HEK293 (cell line): Measurements from ENCODE around the gene ACSS2.

Experiments
- CTCF ChIA-PET: fragments of 350-600 bp; formaldehyde crosslinking; extraction: SDS; loops from one replicate; lab custom pipeline; 2021; ENCODE audit warnings: antibody characterized with exemption; lab: Yijun Ruan, JAX
- POLR2A ChIA-PET: fragments of 300-600 bp; formaldehyde crosslinking; extraction: SDS; loops from one replicate; lab custom pipeline; 2020; ENCODE audit warnings: antibody characterized with exemption, inconsistent platforms; lab: Yijun Ruan, JAX
- H3K27ac ChIP-seq: fragments of 200-500 bp; sonication (Bioruptor generic); 2 replicates; pipeline ENCODE4 v1.5.1; 2014; ENCODE audit warnings: low read depth, low read length, control low read depth, inconsistent platforms; ENCODE audit errors: extremely low read depth
- H3K36me3 ChIP-seq, 2 experiments: fragments of 200-500 bp in 1 of 2; sonication (Bioruptor generic) in 1 of 2; 1 replicate in 1 of 2; 2 replicates in 1 of 2; pipeline ENCODE4 v1.5.1; 2014 to 2017; ENCODE audit warnings: inconsistent platforms in 2 of 2, low read length in 2 of 2; ENCODE audit not compliant: control insufficient read depth in 2 of 2, insufficient read depth in 1 of 2
- H3K4me1 ChIP-seq: fragments of 200-500 bp; sonication (Bioruptor generic); 2 replicates; pipeline ENCODE4 v1.5.1; 2014; ENCODE audit warnings: mild to moderate bottlenecking, low read length, inconsistent platforms; ENCODE audit not compliant: control insufficient read depth, insufficient read depth
- H3K4me3 ChIP-seq: 2 replicates; pipeline ENCODE4 v1.5.1; 2011; ENCODE audit warnings: low read depth, mild to moderate bottlenecking, control low read depth, low read length, moderate library complexity
- H3K9me3 ChIP-seq: fragments of 200-500 bp; sonication (Bioruptor generic); 2 replicates; pipeline ENCODE4 v1.5.1; 2014; ENCODE audit warnings: low read depth, low read length, inconsistent platforms; ENCODE audit not compliant: control insufficient read depth, insufficient read depth
- KLF1 ChIP-seq: fragments of 450-650 bp; formaldehyde crosslinking; IDR thresholded peaks from 2 replicates; pipeline ENCODE4 v1.5.1; 2016; ENCODE audit warnings: missing biosample characterization, missing genetic modification characterization
- PRDM4 ChIP-seq: fragments of 450-650 bp; formaldehyde crosslinking; IDR thresholded peaks from 2 replicates; pipeline ENCODE4 v1.5.1; 2017; ENCODE audit warnings: missing biosample characterization, missing genetic modification characterization
- REST ChIP-seq: fragments of 450-650 bp; formaldehyde crosslinking; IDR thresholded peaks from 2 replicates; pipeline ENCODE4 v1.5.1; 2016; ENCODE audit warnings: missing biosample characterization, missing genetic modification characterization
- ZNF16 ChIP-seq: fragments of 450-650 bp; formaldehyde crosslinking; IDR thresholded peaks from 2 replicates; pipeline ENCODE4 v1.5.1; 2016; ENCODE audit warnings: low read depth, missing biosample characterization, missing genetic modification characterization
- ZNF26 ChIP-seq: fragments of 450-650 bp; formaldehyde crosslinking; IDR thresholded peaks from 2 replicates; pipeline ENCODE4 v1.5.1; 2016; ENCODE audit warnings: missing biosample characterization, missing genetic modification characterization
- ZNF274 ChIP-seq, 2 experiments: fragments of 200-500 bp in 1 of 2; fragments of 450-650 bp in 1 of 2; sonication (Bioruptor generic) in 1 of 2; formaldehyde crosslinking in 1 of 2; IDR thresholded peaks; 2 replicates each; pipeline versions ENCODE4 v1.5.1 to v1.6.1; 2014 to 2016; ENCODE audit warnings: borderline replicate concordance in 1 of 2, inconsistent platforms in 1 of 2, low read length in 1 of 2, missing biosample characterization in 1 of 2, missing genetic modification characterization in 1 of 2
- ZNF37A ChIP-seq: fragments of 450-650 bp; IDR thresholded peaks from 2 replicates; pipeline ENCODE4 v1.5.1; 2018; ENCODE audit warnings: missing biosample characterization, missing genetic modification characterization
- ZNF394 ChIP-seq: fragments of 450-650 bp; formaldehyde crosslinking; IDR thresholded peaks from 2 replicates; pipeline ENCODE4 v1.5.1; 2016; ENCODE audit warnings: missing biosample characterization, missing genetic modification characterization, mild to moderate bottlenecking, moderate library complexity, borderline replicate concordance
- ZNF426 ChIP-seq: fragments of 450-650 bp; formaldehyde crosslinking; IDR thresholded peaks from 2 replicates; pipeline ENCODE4 v1.5.1; 2017; ENCODE audit warnings: missing biosample characterization, missing genetic modification characterization, mild to moderate bottlenecking, inconsistent platforms, moderate library complexity
- ZNF571 ChIP-seq: fragments of 450-650 bp; formaldehyde crosslinking; IDR thresholded peaks from 2 replicates; pipeline ENCODE4 v1.5.0; 2017; ENCODE audit warnings: missing biosample characterization, missing genetic modification characterization
- ZNF610 ChIP-seq: fragments of 450-650 bp; formaldehyde crosslinking; IDR thresholded peaks from 2 replicates; pipeline ENCODE4 v1.5.1; 2016; ENCODE audit warnings: missing biosample characterization, missing genetic modification characterization, borderline replicate concordance
- ZNF645 ChIP-seq: fragments of 450-650 bp; formaldehyde crosslinking; IDR thresholded peaks from 2 replicates; pipeline ENCODE4; 2016; ENCODE audit warnings: missing biosample characterization, missing genetic modification characterization
- ZNF701 ChIP-seq: fragments of 450-650 bp; formaldehyde crosslinking; IDR thresholded peaks from 2 replicates; pipeline ENCODE4 v1.5.1; 2016; ENCODE audit warnings: missing biosample characterization, missing genetic modification characterization
- ZNF768 ChIP-seq: fragments of 450-650 bp; formaldehyde crosslinking; IDR thresholded peaks from 2 replicates; pipeline ENCODE4 v1.5.1; 2018; ENCODE audit warnings: missing biosample characterization, mild to moderate bottlenecking, missing genetic modification characterization
- ZSCAN18 ChIP-seq: fragments of 450-650 bp; formaldehyde crosslinking; IDR thresholded peaks from 2 replicates; pipeline ENCODE4 v1.5.1; 2016; ENCODE audit warnings: missing biosample characterization, missing genetic modification characterization
- ZSCAN5A ChIP-seq: fragments of 450-650 bp; formaldehyde crosslinking; IDR thresholded peaks from 2 replicates; pipeline ENCODE4 v1.5.1; 2016; ENCODE audit warnings: missing biosample characterization, missing genetic modification characterization

The ACSS2 gene

GRCh38 chr20:34843421-34843820 lies 33.0 kb upstream of the ACSS2 start (continued):
- TF ChIP-seq ZNF645 (tag by site-specific recombination), result no peak
- TF ChIP-seq, all 188 proteins: peak for 0

GRCh38 chr20:34848597-34848996 lies 27.8 kb upstream of the ACSS2 start:
- peaks cover 0 to 61% of the 10 kb centered on the region in 2 experiments; a peak in 2 of 3 replicates for H3K36me3 ChIP-seq
- H3K27ac ChIP-seq, result no peak overlapping the region
- ChIA-PET CTCF (no interaction called here), POLR2A (no interaction called here)
- no peak overlapping the region for H3K4me3 ChIP-seq
- TF ChIP-seq ZNF394 (no peak), ZNF768 (tag by site-specific recombination) (no peak), REST (tag by site-specific recombination) (no peak), ZNF16 (no peak), ZNF274 (IDR thresholded peaks at IDR 0.05; ENCODE audit: low read length) (no peak), ZNF274 (tag by site-specific recombination; IDR thresholded peaks at IDR 0.05; ENCODE audit: borderline replicate concordance) (no peak), PRDM4 (tag by site-specific recombination) (no peak), ZNF610 (tag by site-specific recombination) (no peak), ZNF37A (tag by site-specific recombination) (no peak), KLF1 (tag by site-specific recombination) (no peak)
- no peaks in the 10 kb centered on the region for H3K9me3 ChIP-seq
- no peaks in the 10 kb centered on the region for H3K4me1 ChIP-seq

GRCh38 chr20:34849778-34850177 lies 26.6 kb upstream of the ACSS2 start:
- ChIA-PET CTCF (interaction anchor here (0.6 kb wide), 1 partner anchor 411 kb away, joined by 3 read pairs; no protein-coding TSS in a partner anchor), POLR2A (no interaction called here)
- Histone ChIP-seq H3K4me3 (no peak overlapping the region), H3K4me1 (no peaks in the 10 kb centered on the region), H3K9me3 (no peaks in the 10 kb centered on the region), H3K27ac (no peak overlapping the region), H3K36me3 (peaks cover 0 to 71% of the 10 kb centered on the region in 2 experiments; a peak in 2 of 3 replicates)
- TF ChIP-seq ZSCAN18 (tag by site-specific recombination), result no peak
- no peak for TF ChIP-seq ZNF701 (tag by site-specific recombination)
- TF ChIP-seq ZNF26 (tag by site-specific recombination), result no peak
- no peak for TF ChIP-seq ZNF571 (tag by site-specific recombination)
- TF ChIP-seq ZSCAN5A (tag by site-specific recombination), result no peak
- no peak for TF ChIP-seq ZNF426
